Effector memory CD4-positive, alpha-beta T cell (primary cell): Measurements from ENCODE around the gene PHLDA3.

ENCODE experiments used
- DNase-seq, 3 donors: peaks; one replicate each; pipeline ENCODE4 v3.0.0-alpha.2; 2020
- H3K27ac ChIP-seq: 2 replicates; pipeline ENCODE4 v1.7.0; 2013; ENCODE audit warnings: mild to moderate bottlenecking, low read length, moderate library complexity; ENCODE audit not compliant: insufficient read depth, poor library complexity, severe bottlenecking
- H3K27me3 ChIP-seq: replicated peaks from 2 replicates; pipeline ENCODE4 v1.7.0; 2013; ENCODE audit warnings: mild to moderate bottlenecking, low read length; ENCODE audit not compliant: insufficient read depth, control insufficient read depth, poor library complexity, severe bottlenecking
- H3K36me3 ChIP-seq: 2 replicates; pipeline ENCODE4 v1.7.0; 2013; ENCODE audit warnings: mild to moderate bottlenecking, low read length, moderate library complexity; ENCODE audit not compliant: control insufficient read depth, insufficient read depth
- H3K4me1 ChIP-seq: 2 replicates; pipeline ENCODE4 v1.7.0; 2013; ENCODE audit warnings: low read length, mild to moderate bottlenecking; ENCODE audit not compliant: control insufficient read depth, insufficient read depth, poor library complexity, severe bottlenecking
- H3K4me3 ChIP-seq: 2 replicates; pipeline ENCODE4 v1.7.0; 2013; ENCODE audit warnings: low read length, low read depth, mild to moderate bottlenecking; ENCODE audit not compliant: insufficient read depth, poor library complexity, severe bottlenecking
- H3K9me3 ChIP-seq: 2 replicates; pipeline ENCODE4 v1.7.0; 2013; ENCODE audit warnings: mild to moderate bottlenecking, low read length, moderate library complexity; ENCODE audit not compliant: control insufficient read depth
- total RNA-seq, 3 donors: gene quantifications; one replicate each; lab custom pipeline; 2026; lab: John Stamatoyannopoulos, UW

Gene PHLDA3
- total RNA-seq = 0.77 to 3.2 (median 1.7) reads per million in 3 donors

GRCh38 chr1:201468844-201469644 lies at the start of gene PHLDA3:
Gene PHLDA3, minus strand, starts transcription at chr1:201469188. Its CDS starts 402 bp downstream, at chr1:201468786.
- H3K27me3 ChIP-seq = no peaks in the 10 kb centered on the region
- H3K4me1 ChIP-seq = peaks cover 10% of the 10 kb centered on the region
- peak within 1 kb of the TSS; percentile 48 for H3K4me3 ChIP-seq
- no peaks in the 10 kb centered on the region for H3K9me3 ChIP-seq
- peak in 2 of 3 donors; percentile 12 to 17 for DNase-seq
- H3K27ac ChIP-seq = no peak within 1 kb of the TSS
- no peaks in the 10 kb centered on the region for H3K36me3 ChIP-seq

- Histone ChIP-seq H3K4me3 (no peak overlapping the region), H3K36me3 (no peaks in the 10 kb centered on the region), H3K27ac (no peak overlapping the region)
These were observed 49.1 kb upstream of the PHLDA3 start for GRCh38 chr1:201518071-201518470.

GRCh38 chr1:201517631-201518030 lies 48.6 kb upstream of the PHLDA3 start:
- H3K9me3 ChIP-seq = no peaks in the 10 kb centered on the region
- no peak overlapping the region for H3K4me3 ChIP-seq
- H3K27ac ChIP-seq = no peak overlapping the region
- no peaks in the 10 kb centered on the region for H3K36me3 ChIP-seq
- no peaks in the 10 kb centered on the region for H3K27me3 ChIP-seq
- no peaks in the 10 kb centered on the region for H3K4me1 ChIP-seq
- DNase-seq = no peak

More at GRCh38 chr1:201518071-201518470, 49.1 kb upstream of the PHLDA3 start:
- Histone ChIP-seq H3K9me3 (no peaks in the 10 kb centered on the region), H3K4me1 (no peaks in the 10 kb centered on the region), H3K27me3 (no peaks in the 10 kb centered on the region)
- no peak for DNase-seq

GRCh38 chr1:201516511-201517127 lies 47.6 kb upstream of the PHLDA3 start:
- no peaks in the 10 kb centered on the region for H3K9me3 ChIP-seq
- no peak overlapping the region for H3K27ac ChIP-seq
- H3K36me3 ChIP-seq = no peaks in the 10 kb centered on the region
- H3K4me1 ChIP-seq = no peaks in the 10 kb centered on the region
- no peaks in the 10 kb centered on the region for H3K27me3 ChIP-seq
- H3K4me3 ChIP-seq = no peak overlapping the region
- DNase-seq = no peak

- Histone ChIP-seq H3K27me3 (no peaks in the 10 kb centered on the region), H3K9me3 (no peaks in the 10 kb centered on the region), H3K27ac (no peak overlapping the region), H3K4me3 (no peak overlapping the region), H3K4me1 (no peaks in the 10 kb centered on the region), H3K36me3 (no peaks in the 10 kb centered on the region)
- no peak for DNase-seq
These were observed 46.9 kb upstream of the PHLDA3 start for GRCh38 chr1:201515895-201516294.

GRCh38 chr1:201515062-201515750 lies 46.2 kb upstream of the PHLDA3 start:
- no peak overlapping the region for H3K27ac ChIP-seq

GRCh38 chr1:201514466-201514865 lies 45.5 kb upstream of the PHLDA3 start:
- Histone ChIP-seq H3K27ac (no peak overlapping the region), H3K36me3 (no peaks in the 10 kb centered on the region), H3K27me3 (no peaks in the 10 kb centered on the region), H3K4me3 (no peak overlapping the region), H3K4me1 (no peaks in the 10 kb centered on the region), H3K9me3 (no peaks in the 10 kb centered on the region)
- DNase-seq = no peak

More at GRCh38 chr1:201515062-201515750, 46.2 kb upstream of the PHLDA3 start:
- H3K27me3 ChIP-seq = no peaks in the 10 kb centered on the region
- H3K4me1 ChIP-seq = no peaks in the 10 kb centered on the region
- no peaks in the 10 kb centered on the region for H3K36me3 ChIP-seq
- no peak overlapping the region for H3K4me3 ChIP-seq
- H3K9me3 ChIP-seq = no peaks in the 10 kb centered on the region
- DNase-seq = no peak

GRCh38 chr1:201513498-201514243 lies 44.7 kb upstream of the PHLDA3 start:
- Histone ChIP-seq H3K36me3 (no peaks in the 10 kb centered on the region), H3K4me3 (no peak overlapping the region), H3K9me3 (no peaks in the 10 kb centered on the region), H3K27me3 (no peaks in the 10 kb centered on the region), H3K4me1 (no peaks in the 10 kb centered on the region), H3K27ac (no peak overlapping the region)
- no peak for DNase-seq

GRCh38 chr1:201511941-201512539 lies 43.1 kb upstream of the PHLDA3 start:
- Histone ChIP-seq H3K9me3 (no peaks in the 10 kb centered on the region), H3K36me3 (no peaks in the 10 kb centered on the region), H3K4me3 (no peak overlapping the region), H3K4me1 (peaks cover 8% of the 10 kb centered on the region), H3K27me3 (no peaks in the 10 kb centered on the region), H3K27ac (no peak overlapping the region)
- no peak for DNase-seq
